H1 (cell line): Measurements from ENCODE around the gene GOLGA7B. TPM values are rescaled to one million over a fixed set of nuclear protein-coding genes. Genes with fewer than 3 reads are reported as not detected.
A peak's percentile ranks its signal among the peaks of the same experiment; 100 is the strongest.

Source experiments
- BCL11A ChIP-seq, 2 experiments: IDR thresholded peaks; one replicate each; pipeline ENCODE4 v1.6.1; 2011; ENCODE audit warnings: low read depth in 2 of 2, low read length in 2 of 2, mild to moderate bottlenecking in 2 of 2
- CTCF ChIP-seq, 3 experiments: IDR thresholded peaks; 1 replicate in 2 of 3; 2 replicates in 1 of 3; pipeline versions ENCODE4 v1.5.1 to v1.6.1; 2011; ENCODE audit warnings: low read length in 3 of 3, mild to moderate bottlenecking in 3 of 3, inconsistent platforms in 2 of 3, low read depth in 1 of 3, moderate library complexity in 1 of 3; ENCODE audit not compliant: insufficient read depth in 1 of 3; ENCODE audit errors: control extremely low read depth in 1 of 3
- KDM4A ChIP-seq: IDR thresholded peaks from one replicate; pipeline ENCODE4 v1.7.1; 2012; ENCODE audit warnings: low read depth, mild to moderate bottlenecking, moderate library complexity, low read length, inconsistent platforms; ENCODE audit not compliant: severe bottlenecking
- SIN3A ChIP-seq, 2 experiments: IDR thresholded peaks in 1 of 2; conservative IDR thresholded peaks in 1 of 2; 2 replicates each; pipeline ENCODE4 v1.6.1; 2011 to 2012; ENCODE audit warnings: low read length in 2 of 2, improper control_type of control experiment in 1 of 2, low read depth in 1 of 2, mild to moderate bottlenecking in 1 of 2
- TEAD4 ChIP-seq: IDR thresholded peaks from 2 replicates; pipeline ENCODE4 v1.6.1; 2012; ENCODE audit warnings: low read depth, low read length, inconsistent platforms, mixed read lengths
- polyA plus RNA-seq, 7 experiments: library from polyadenylated mRNA; depleted of rRNA in 3 of 7; stranded (reverse) in 5 of 7; unstranded in 2 of 7; fragments of >200 nt in 5 of 7; fragments of 200-250 nt in 2 of 7; gene quantifications; 1 replicate in 5 of 7; 2 replicates in 1 of 7; 4 replicates in 1 of 7; pipeline versions ENCODE4 v1.2.1 to v1.2.3, GENCODE V29; 2011 to 2013; ENCODE audit warnings: missing spikeins in 2 of 7, mixed read lengths in 2 of 7
- total RNA-seq: library from RNA; stranded (reverse); fragmentation: NEBNext Ultra II Directional; extraction: Animal tissue kit (Norgen Biotek cat#: 25700); gene quantifications from 2 replicates; pipeline ENCODE4 v1.2.1, GENCODE V29; 2021

The GOLGA7B gene
- total and polyA plus RNA-seq, 2 of the 8 experiments (the other 6 are each of a cell fraction or from before 2014, with no cell fraction given): 0.04 to 0.14 TPM

- TF ChIP-seq SIN3A (conservative IDR thresholded peaks at IDR 0.05 in 1 of 2, IDR thresholded peaks at IDR 0.05 in 1 of 2; ENCODE audit: low read depth in 1 of 2, low read length in 2 of 2) (no peak), KDM4A (no peak), BCL11A (IDR thresholded peaks at IDR 0.05; ENCODE audit: low read depth in 2 of 2, low read length in 2 of 2) (no peak), TEAD4 (peak; percentile 97), CTCF (IDR thresholded peaks at IDR 0.05; ENCODE audit: control extremely low read depth in 1 of 3, insufficient read depth in 1 of 3, low read depth in 1 of 3, low read length in 3 of 3) (no peak)
Measured at GRCh38 chr10:97861924-97862323, 12.3 kb downstream of the GOLGA7B start (continued).
